Left lung (tissue), 10 donors: ENCODE results near the gene CALHM3. TPM values are rescaled to one million over a fixed set of nuclear protein-coding genes. Genes with fewer than 3 reads are reported as not detected.

Experiments
- ATAC-seq: fragments of 200-7000 bp; cut with Tn5 transposase; one replicate; pipeline ENCODE4 v1.9.1; 2020; ENCODE audit warnings: moderate library complexity
- DNase-seq, 4 donors: peaks; one replicate each; pipeline ENCODE4 v3.0.0-alpha.2; 2013 to 2020
- H3K27ac ChIP-seq, 2 donors: fragments of 200-600 bp; sonication (generic) in 1 of 2; one replicate each; pipeline versions ENCODE4 v1.5.0 to v1.8.0; 2020 to 2021
- H3K27me3 ChIP-seq, 2 donors: fragments of 200-600 bp; sonication (generic) in 1 of 2; one replicate each; pipeline versions ENCODE4 v1.5.0 to v1.8.0; 2020 to 2021
- H3K36me3 ChIP-seq, 2 donors: fragments of 200-600 bp; sonication (generic) in 1 of 2; one replicate each; pipeline versions ENCODE4 v1.5.0 to v1.8.0; 2020 to 2021
- H3K4me1 ChIP-seq, 2 donors: fragments of 200-600 bp; one replicate each; pipeline ENCODE4 v1.8.0; 2021
- H3K4me3 ChIP-seq, 2 donors: fragments of 200-600 bp; sonication (generic) in 1 of 2; one replicate each; pipeline versions ENCODE4 v1.5.0 to v1.8.0; 2020 to 2021; ENCODE audit warnings: mild to moderate bottlenecking in 1 of 2
- H3K9me3 ChIP-seq, 2 donors: fragments of 200-600 bp; sonication (generic) in 1 of 2; one replicate each; pipeline versions ENCODE4 v1.5.0 to v1.8.0; 2020 to 2021
- intact Hi-C, 2 donors: fragments of 100-400 bp; cut with DNase I; formaldehyde crosslinking; loops; one replicate each; pipeline versions ENCODE4 v1.11.2 to v1.14.2; 2022
- polyA plus RNA-seq, 6 donors: library from polyadenylated mRNA; unstranded; fragments of 120-200 nt; gene quantifications; one replicate each; pipeline ENCODE4 v1.2.1, GENCODE V29; 2013; ENCODE audit not compliant: insufficient read length in 6 of 6
- total RNA-seq, 2 donors: library from RNA; stranded (reverse); fragmentation: NEBNext Ultra II Directional; extraction: Animal tissue kit (Norgen Biotek cat#: 25700); gene quantifications; one replicate each; pipeline ENCODE4 v1.2.1, GENCODE V29; 2021
- TF ChIP-seq, protein P1 (sequence below), 2 donors: fragments of 200-600 bp; sonication (generic) in 1 of 2; IDR thresholded peaks; one replicate each; pipeline versions ENCODE4 v1.5.0 to v1.8.0; 2021; ENCODE audit warnings: antibody characterized with exemption in 2 of 2
- donor health status: DM: no; HTN: yes; CAD: no.
- donor health status: DM: no; HTN: no; CAD: no.

The CALHM3 gene
- total and polyA plus RNA-seq, 8 donors, result 0.16 TPM; not detected in 7

DNA sequence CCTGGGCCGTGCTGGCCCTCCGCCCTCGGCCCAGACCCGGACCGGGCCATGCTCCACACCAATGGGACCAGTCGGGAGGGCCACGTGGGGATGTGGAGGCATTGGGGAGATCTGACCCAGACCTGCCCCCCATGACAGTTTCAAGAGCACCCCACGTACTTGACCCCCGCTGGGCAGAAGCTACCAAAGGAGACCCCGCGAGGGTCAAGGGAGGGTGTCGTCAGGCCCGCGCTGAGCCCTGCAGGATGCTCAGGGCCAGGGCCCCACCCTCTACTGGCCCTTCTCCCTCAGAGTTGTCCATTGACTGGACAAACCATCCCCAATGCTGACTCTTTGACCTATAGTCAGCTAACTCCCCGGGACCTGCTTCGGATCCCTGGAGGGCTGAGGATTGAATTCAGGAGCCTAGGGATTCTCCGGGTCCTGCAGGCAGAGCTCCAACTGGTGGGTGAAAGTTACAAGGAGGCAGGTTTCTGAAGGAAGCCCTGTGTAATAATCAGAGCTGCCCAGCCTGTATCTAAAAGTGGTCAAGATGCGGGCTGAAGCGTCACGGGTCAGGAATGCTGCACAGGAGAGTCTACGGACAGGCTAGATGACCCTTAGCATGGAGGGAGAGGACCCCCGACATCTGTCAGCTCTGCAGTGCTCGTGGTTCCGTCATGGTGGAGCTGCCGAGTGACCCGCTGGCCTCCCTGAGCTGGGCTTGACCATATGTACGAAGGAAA is 26.4 kb downstream of the CALHM3 start:
- peak in 1 of 4 donors; percentile 45 for DNase-seq
- Histone ChIP-seq H3K9me3 (no peaks in the 10 kb centered on the region), H3K36me3 (peaks cover 0 to 27% of the 10 kb centered on the region in 2 donors), H3K27ac (peak overlapping the region; percentile 83 to 84), H3K4me1 (peaks cover 29 to 49% of the 10 kb centered on the region in 2 donors), H3K27me3 (peaks cover 0 to 15% of the 10 kb centered on the region in 2 donors), H3K4me3 (peak overlapping the region; percentile 75 to 77)
- TF ChIP-seq, protein P1, sequence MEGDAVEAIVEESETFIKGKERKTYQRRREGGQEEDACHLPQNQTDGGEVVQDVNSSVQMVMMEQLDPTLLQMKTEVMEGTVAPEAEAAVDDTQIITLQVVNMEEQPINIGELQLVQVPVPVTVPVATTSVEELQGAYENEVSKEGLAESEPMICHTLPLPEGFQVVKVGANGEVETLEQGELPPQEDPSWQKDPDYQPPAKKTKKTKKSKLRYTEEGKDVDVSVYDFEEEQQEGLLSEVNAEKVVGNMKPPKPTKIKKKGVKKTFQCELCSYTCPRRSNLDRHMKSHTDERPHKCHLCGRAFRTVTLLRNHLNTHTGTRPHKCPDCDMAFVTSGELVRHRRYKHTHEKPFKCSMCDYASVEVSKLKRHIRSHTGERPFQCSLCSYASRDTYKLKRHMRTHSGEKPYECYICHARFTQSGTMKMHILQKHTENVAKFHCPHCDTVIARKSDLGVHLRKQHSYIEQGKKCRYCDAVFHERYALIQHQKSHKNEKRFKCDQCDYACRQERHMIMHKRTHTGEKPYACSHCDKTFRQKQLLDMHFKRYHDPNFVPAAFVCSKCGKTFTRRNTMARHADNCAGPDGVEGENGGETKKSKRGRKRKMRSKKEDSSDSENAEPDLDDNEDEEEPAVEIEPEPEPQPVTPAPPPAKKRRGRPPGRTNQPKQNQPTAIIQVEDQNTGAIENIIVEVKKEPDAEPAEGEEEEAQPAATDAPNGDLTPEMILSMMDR (IDR thresholded peaks at IDR 0.05), result no peak
- no peak for ATAC-seq
- intact Hi-C loops, result no loop called here

DNA sequence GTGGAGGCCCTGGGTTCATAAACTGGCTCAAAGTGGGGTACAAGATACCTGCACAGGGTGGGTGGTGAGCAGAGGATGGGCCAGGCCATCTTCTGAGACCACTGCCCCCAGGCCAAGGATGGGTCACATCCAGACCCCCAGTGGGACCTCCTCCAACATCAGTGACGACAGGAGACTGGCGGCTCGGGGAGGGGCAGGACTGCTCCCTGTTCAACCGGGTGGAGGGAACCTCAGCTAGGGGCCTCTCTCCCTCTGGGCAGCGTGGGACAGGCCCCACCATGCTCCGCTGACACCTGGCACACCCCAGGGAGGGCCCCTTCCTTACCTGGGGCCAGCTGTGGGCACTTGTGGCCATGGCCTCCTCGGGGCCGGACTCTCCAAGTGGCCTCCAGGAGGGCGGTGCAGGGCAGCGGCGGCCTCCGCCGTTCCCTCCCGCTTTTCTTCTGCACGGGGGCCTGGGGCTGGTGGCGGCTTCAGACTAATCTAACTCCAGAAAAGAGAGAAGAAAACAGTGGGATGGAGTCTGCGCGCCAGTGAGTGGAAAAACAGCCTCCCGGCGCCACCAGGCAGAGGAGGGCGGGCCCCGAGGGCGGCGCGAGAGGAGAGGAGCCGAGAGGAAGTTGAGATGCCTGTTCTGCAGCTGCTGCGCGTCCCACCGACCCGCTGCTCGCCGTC is 27.1 kb downstream of the CALHM3 start, which contains the start of gene CALHM2:
CALHM2 (minus strand) TSS at position 540 of the 675 bp plus-strand sequence. CDS start 2,429 bp downstream, outside the sequence.
- Histone ChIP-seq H3K4me3 (peak within 1 kb of the TSS; percentile 75 to 77), H3K9me3 (no peaks in the 10 kb centered on the region), H3K4me1 (peaks cover 30 to 56% of the 10 kb centered on the region in 2 donors), H3K36me3 (peaks cover 0 to 34% of the 10 kb centered on the region in 2 donors), H3K27ac (peak within 1 kb of the TSS; percentile 83 to 84), H3K27me3 (peaks cover 0 to 15% of the 10 kb centered on the region in 2 donors)
- TF ChIP-seq, protein P1 (IDR thresholded peaks at IDR 0.05), result no peak
- DNase-seq (peak; percentile 48 to 90 (median 74)), ATAC-seq (peak; percentile 81)
- intact Hi-C loops, result no loop called here

DNA sequence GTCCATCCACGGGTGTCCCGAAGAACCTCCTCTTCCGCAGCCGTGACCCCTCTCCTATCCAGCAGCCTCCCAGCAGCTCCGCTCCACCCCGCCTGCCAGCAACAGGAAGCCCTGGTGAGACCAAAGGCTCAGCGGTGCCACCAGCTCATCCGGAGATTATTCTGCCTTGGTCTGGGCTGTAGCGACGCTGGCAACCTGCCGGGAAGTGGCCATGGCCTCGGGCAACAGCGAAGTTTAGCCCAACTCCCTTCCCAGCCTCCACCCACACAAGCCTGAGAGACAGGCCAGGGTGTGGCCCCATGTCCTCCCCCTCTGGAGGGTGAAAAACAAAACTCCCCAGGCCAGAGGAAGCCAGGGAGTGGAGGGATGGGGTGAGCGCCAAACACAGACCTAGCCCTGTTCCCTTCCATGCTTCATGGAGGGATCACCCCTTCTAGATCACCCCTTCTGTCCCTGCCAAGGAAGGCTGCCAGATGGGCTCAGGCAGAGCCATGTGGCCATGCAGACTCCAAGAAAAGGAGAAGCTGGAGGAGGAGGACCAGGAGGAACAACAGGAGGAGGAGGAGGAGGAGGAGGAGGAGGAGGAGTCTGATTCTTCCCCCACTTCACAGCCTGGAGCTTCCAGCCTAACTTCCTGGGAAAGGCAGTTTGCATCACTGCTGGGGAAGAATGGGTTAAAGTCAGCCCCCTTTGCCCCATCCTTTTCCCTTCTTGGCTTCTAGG is 27.8 kb downstream of the CALHM3 start:
- peaks cover 0 to 15% of the 10 kb centered on the region in 2 donors for H3K27me3 ChIP-seq
- peak overlapping the region; percentile 83 to 84 for H3K27ac ChIP-seq
- intact Hi-C loops, result no loop called here
- peak; percentile 54 for ATAC-seq
- peak overlapping the region; percentile 75 to 77 for H3K4me3 ChIP-seq
- TF ChIP-seq, protein P1 (IDR thresholded peaks at IDR 0.05), result no peak
- DNase-seq, result peak in 2 of 4 donors; percentile 70 to 87
- H3K36me3 ChIP-seq, result peaks cover 0 to 41% of the 10 kb centered on the region in 2 donors
- peaks cover 36 to 64% of the 10 kb centered on the region in 2 donors for H3K4me1 ChIP-seq
- H3K9me3 ChIP-seq, result no peaks in the 10 kb centered on the region

DNA sequence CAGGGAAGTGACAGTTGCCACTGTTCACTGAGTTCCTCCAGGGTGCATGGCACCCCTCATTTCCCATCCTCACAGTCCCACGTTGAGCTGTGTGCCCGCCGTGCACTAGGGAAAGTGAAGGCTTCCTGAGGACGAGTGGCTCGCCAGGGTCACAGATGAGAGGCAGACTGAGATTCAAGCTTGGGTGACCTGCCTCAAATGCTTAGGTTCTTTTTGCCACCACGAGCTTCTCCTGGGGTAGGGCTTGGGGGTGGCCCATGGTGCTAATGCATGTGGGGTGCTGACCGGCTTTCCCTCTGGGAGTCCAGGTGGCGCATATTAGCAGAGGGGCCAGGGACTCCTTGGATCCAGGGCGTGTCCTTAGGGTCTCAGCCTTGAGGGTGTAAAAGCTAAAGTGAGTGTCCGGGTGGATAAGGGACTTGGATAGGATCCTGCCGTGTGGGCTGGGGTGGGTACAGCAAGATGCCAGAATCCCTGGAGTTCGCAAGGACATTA is 28.8 kb downstream of the CALHM3 start:
- H3K4me1 ChIP-seq, result peaks cover 36 to 74% of the 10 kb centered on the region in 2 donors
- DNase-seq, result peak in 1 of 4 donors; percentile 52
- peak overlapping the region; percentile 75 to 77 for H3K4me3 ChIP-seq
- no peak for ATAC-seq
- intact Hi-C loops, result no loop called here
- H3K27ac ChIP-seq, result peak overlapping the region; percentile 83 to 84
- H3K27me3 ChIP-seq, result peaks cover 0 to 15% of the 10 kb centered on the region in 2 donors
- TF ChIP-seq, protein P1 (IDR thresholded peaks at IDR 0.05), result no peak
- no peaks in the 10 kb centered on the region for H3K9me3 ChIP-seq
- peaks cover 0 to 51% of the 10 kb centered on the region in 2 donors for H3K36me3 ChIP-seq
